KOPT-K1 (cell line): ENCODE data around the gene ANKS1A.

ENCODE experiments used
- H3K27ac ChIP-seq: fragments of 200-600 bp; sonication (generic); 2 replicates; pipeline ENCODE4 v1.5.1; 2016; ENCODE audit warnings: antibody characterized with exemption, mild to moderate bottlenecking, low read depth, low read length; ENCODE audit not compliant: poor library complexity, severe bottlenecking
- H3K36me3 ChIP-seq: fragments of 200-600 bp; sonication (generic); 2 replicates; pipeline ENCODE4 v1.5.1; 2017; ENCODE audit warnings: antibody characterized with exemption, mild to moderate bottlenecking, low read length, moderate library complexity; ENCODE audit not compliant: insufficient read depth
- H3K9me3 ChIP-seq: fragments of 200-600 bp; sonication (generic); 2 replicates; pipeline ENCODE4 v1.5.1; 2017; ENCODE audit warnings: antibody characterized with exemption, low read length, mild to moderate bottlenecking; ENCODE audit not compliant: insufficient read depth, poor library complexity, severe bottlenecking

Gene ANKS1A

GRCh38 chr6:35065441-35065800 is 176.4 kb downstream of the ANKS1A start:
- Histone ChIP-seq H3K27ac (no peak overlapping the region), H3K9me3 (no peaks in the 10 kb centered on the region), H3K36me3 (peaks cover 9% of the 10 kb centered on the region; the same call in 1 of the 2 replicates)

DNA sequence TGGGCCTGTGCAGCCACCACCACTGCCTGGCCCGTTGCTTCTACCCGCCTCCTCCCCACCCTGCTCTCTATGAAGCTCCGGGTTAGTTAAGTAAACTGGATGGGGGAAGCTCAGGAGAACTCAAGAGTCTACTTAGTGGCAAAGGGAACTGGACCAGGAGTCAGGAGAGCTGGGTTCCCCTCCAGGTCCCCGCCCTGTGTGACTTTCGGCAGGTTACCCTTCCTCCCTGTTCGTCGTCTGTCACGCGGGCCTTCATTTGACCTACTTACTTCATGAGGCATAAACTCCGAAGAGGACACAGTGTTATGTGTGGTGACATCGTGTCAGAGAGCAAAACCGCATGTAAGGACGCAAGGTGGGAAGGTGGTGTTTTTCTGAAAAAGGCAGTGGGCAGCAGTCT is 176.8 kb downstream of the ANKS1A start:
- Histone ChIP-seq H3K9me3 (no peaks in the 10 kb centered on the region), H3K36me3 (0 out of 2 replicates have a peak, but pooled peaks cover 5% of the 10 kb centered on the region), H3K27ac (no peak overlapping the region)

- H3K36me3 ChIP-seq: no peaks in the 10 kb centered on the region
- H3K27ac ChIP-seq: no peak overlapping the region
- no peaks in the 10 kb centered on the region for H3K9me3 ChIP-seq
Observed at GRCh38 chr6:35067234-35067633, 178.2 kb downstream of the ANKS1A start.

GRCh38 chr6:35068206-35068605 is 179.2 kb downstream of the ANKS1A start:
- no peaks in the 10 kb centered on the region for H3K36me3 ChIP-seq
- H3K27ac ChIP-seq: no peak overlapping the region

GRCh38 chr6:35068644-35069043 is 179.6 kb downstream of the ANKS1A start:
- H3K27ac ChIP-seq: no peak overlapping the region
- H3K9me3 ChIP-seq: no peaks in the 10 kb centered on the region
- no peaks in the 10 kb centered on the region for H3K36me3 ChIP-seq

More at GRCh38 chr6:35068206-35068605, 179.2 kb downstream of the ANKS1A start:
- no peaks in the 10 kb centered on the region for H3K9me3 ChIP-seq

DNA sequence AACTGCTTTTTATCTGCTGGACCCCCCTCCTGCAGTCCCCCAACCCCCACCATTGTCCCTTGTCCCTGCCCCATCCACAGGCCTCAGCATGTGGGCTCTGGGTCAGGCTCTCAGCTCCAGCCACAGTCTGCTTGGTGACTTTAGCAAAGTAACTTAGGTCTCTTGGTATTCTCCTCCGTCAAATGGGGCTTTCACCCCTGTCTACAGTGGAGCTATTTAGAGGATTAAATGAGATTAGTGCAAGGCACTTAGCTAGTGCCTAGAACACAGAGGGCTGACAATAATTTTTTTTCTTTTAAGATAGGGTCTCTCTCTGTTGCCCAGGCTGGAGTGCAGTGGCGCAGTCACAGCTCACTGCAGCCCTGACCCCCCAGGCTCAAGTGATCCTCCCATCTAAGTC is 180.2 kb downstream of the ANKS1A start:
- Histone ChIP-seq H3K27ac (no peak overlapping the region), H3K9me3 (no peaks in the 10 kb centered on the region), H3K36me3 (no peaks in the 10 kb centered on the region)

DNA sequence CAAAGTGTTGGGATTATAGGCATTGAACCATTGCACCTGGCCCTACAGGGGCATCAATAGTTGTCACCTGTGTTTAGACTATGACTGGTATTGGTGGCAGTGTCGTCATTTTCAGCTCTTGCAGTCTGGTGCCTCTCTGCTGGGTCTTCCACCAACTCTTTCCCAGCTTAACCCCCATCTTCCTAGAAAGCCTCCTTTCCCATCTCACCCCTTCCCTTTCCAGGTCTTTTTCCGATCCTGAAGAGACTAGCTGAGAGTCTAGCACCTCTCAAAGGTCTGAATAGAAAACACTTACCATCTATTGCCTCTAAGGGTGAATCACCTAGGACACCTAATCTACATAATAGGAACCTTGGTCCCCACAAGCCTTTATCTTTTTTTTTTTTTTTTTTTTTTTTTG is 181.1 kb downstream of the ANKS1A start:
- no peak overlapping the region for H3K27ac ChIP-seq

GRCh38 chr6:35071347-35071994 is 182.4 kb downstream of the ANKS1A start:
- Histone ChIP-seq H3K9me3 (no peaks in the 10 kb centered on the region), H3K36me3 (no peaks in the 10 kb centered on the region), H3K27ac (no peak overlapping the region)

More for the DNA sequence above, 181.1 kb downstream of the ANKS1A start:
- Histone ChIP-seq H3K9me3 (no peaks in the 10 kb centered on the region), H3K36me3 (no peaks in the 10 kb centered on the region)

- no peak overlapping the region for H3K27ac ChIP-seq
- H3K36me3 ChIP-seq: no peaks in the 10 kb centered on the region
- H3K9me3 ChIP-seq: no peaks in the 10 kb centered on the region
Observed at GRCh38 chr6:35072051-35072697, 183.1 kb downstream of the ANKS1A start.

GRCh38 chr6:35072698-35073055 is 183.6 kb downstream of the ANKS1A start:
- Histone ChIP-seq H3K9me3 (no peaks in the 10 kb centered on the region), H3K27ac (no peak overlapping the region), H3K36me3 (no peaks in the 10 kb centered on the region)

- no peaks in the 10 kb centered on the region for H3K9me3 ChIP-seq
- no peak overlapping the region for H3K27ac ChIP-seq
Observed at GRCh38 chr6:35073211-35073610, 184.2 kb downstream of the ANKS1A start.

GRCh38 chr6:35073766-35074471 is 184.9 kb downstream of the ANKS1A start:
- no peaks in the 10 kb centered on the region for H3K9me3 ChIP-seq
- H3K36me3 ChIP-seq: no peaks in the 10 kb centered on the region
- H3K27ac ChIP-seq: no peak overlapping the region

More at GRCh38 chr6:35073211-35073610, 184.2 kb downstream of the ANKS1A start:
- H3K36me3 ChIP-seq: no peaks in the 10 kb centered on the region

- no peak overlapping the region for H3K27ac ChIP-seq
- no peaks in the 10 kb centered on the region; the same call in 1 of the 2 replicates for H3K36me3 ChIP-seq
- H3K9me3 ChIP-seq: no peaks in the 10 kb centered on the region
Observed at GRCh38 chr6:35076997-35077712, 188.1 kb downstream of the ANKS1A start.

DNA sequence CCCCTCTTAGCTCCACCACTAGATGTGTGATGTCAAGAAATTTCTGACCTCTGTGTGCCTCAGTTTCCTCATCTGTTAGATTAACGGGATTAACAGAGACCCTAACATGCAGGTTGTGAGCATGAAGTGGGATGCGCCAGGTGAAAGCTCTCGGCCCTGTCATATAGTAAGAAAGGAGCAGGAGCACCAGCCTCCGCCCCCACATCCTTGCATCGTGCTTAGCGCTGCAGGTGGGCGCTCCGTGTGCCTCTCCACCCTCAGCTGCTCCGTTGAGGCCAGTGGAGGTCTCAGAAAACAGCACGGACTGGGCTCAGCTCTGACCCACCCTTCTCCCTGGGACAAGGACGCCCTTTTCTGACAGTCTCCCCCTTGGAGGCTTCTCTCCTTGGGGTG is 188.7 kb downstream of the ANKS1A start:
- no peaks in the 10 kb centered on the region; the same call in 1 of the 2 replicates for H3K36me3 ChIP-seq
- H3K27ac ChIP-seq: no peak overlapping the region
- no peaks in the 10 kb centered on the region for H3K9me3 ChIP-seq

GRCh38 chr6:35078226-35078850 is 189.3 kb downstream of the ANKS1A start:
- Histone ChIP-seq H3K9me3 (no peaks in the 10 kb centered on the region), H3K27ac (no peak overlapping the region), H3K36me3 (no peaks in the 10 kb centered on the region; the same call in 1 of the 2 replicates)
